ENCODE data around the gene GNA14. TPM values are rescaled to one million over a fixed set of nuclear protein-coding genes. Genes with fewer than 3 reads are reported as not detected.

GNA14 gene
- total RNA-seq, 4 donors from 2014 or later, result 0.20 to 0.56 (median 0.22) TPM; not detected in 1

DNA sequence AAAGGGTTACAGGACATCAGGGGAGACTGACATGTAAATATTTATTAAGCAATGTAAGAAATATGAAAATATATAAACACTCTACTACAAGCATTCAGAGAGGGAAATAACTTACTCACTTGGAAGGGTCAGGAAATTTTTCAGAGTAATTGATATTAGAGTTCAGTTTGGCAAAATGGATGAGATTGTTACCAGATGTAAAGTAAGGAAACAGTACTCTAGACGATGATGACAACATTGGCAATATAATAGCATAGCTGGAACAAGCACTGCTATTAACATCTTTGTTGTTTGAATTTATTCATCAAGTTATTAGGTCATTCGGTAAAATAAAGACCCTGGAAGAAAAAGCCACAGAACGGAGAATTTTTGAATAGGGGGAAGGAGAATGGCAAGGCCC is 49.1 kb downstream of the GNA14 start:
- Histone ChIP-seq H3K4me3 (no peak overlapping the region), H3K4me1 (peaks cover 6 to 16% of the 10 kb centered on the region in 2 donors), H3K36me3 (no peaks in the 10 kb centered on the region), H3K27ac (no peak overlapping the region), H3K27me3 (no peaks in the 10 kb centered on the region), H3K9me3 (no peaks in the 10 kb centered on the region)
- intact Hi-C loops (cut with DNase I; ENCODE audit: low total_unique reads), result no loop called here
- ATAC-seq (no peak), DNase-seq (no peak)
- in situ Hi-C loops (cut with MboI; ENCODE audit: low sequenced_read_pairs in 4 of 4), result no loop called here
- TF ChIP-seq POLR2A (IDR thresholded peaks at IDR 0.05), result no peak
- TF ChIP-seq, protein P1, sequence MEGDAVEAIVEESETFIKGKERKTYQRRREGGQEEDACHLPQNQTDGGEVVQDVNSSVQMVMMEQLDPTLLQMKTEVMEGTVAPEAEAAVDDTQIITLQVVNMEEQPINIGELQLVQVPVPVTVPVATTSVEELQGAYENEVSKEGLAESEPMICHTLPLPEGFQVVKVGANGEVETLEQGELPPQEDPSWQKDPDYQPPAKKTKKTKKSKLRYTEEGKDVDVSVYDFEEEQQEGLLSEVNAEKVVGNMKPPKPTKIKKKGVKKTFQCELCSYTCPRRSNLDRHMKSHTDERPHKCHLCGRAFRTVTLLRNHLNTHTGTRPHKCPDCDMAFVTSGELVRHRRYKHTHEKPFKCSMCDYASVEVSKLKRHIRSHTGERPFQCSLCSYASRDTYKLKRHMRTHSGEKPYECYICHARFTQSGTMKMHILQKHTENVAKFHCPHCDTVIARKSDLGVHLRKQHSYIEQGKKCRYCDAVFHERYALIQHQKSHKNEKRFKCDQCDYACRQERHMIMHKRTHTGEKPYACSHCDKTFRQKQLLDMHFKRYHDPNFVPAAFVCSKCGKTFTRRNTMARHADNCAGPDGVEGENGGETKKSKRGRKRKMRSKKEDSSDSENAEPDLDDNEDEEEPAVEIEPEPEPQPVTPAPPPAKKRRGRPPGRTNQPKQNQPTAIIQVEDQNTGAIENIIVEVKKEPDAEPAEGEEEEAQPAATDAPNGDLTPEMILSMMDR (IDR thresholded peaks at IDR 0.05 in 4 of 5, conservative IDR thresholded peaks at IDR 0.05 in 1 of 5), result no peak

DNA sequence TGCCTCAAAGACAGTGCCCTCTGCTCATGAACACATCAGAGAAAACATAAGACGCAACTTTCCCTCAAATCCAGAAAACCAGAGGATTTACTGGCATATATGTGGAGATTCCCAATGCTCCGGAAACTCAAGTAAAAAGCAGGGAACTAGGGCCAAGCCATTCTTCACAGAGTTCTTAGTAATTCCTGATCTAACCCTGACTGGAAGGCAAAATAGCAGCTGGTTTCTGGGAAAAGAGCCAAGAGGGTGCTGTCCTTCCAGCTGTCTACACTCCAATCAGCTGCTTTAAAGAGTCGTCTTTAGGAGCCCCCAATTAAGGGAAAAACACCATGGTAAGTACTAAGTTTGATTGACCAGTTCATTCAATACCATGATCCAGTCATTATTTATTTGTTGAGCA is 49.6 kb downstream of the GNA14 start:
- DNase-seq, result no peak
- Histone ChIP-seq H3K9me3 (no peaks in the 10 kb centered on the region), H3K27ac (peak overlapping the region in 2 of 4 donors; percentile 39 to 47), H3K4me1 (peaks cover 6 to 16% of the 10 kb centered on the region in 2 donors), H3K4me3 (no peak overlapping the region), H3K36me3 (no peaks in the 10 kb centered on the region), H3K27me3 (no peaks in the 10 kb centered on the region)
- TF ChIP-seq, protein P1 (IDR thresholded peaks at IDR 0.05 in 4 of 5, conservative IDR thresholded peaks at IDR 0.05 in 1 of 5), result no peak
- in situ Hi-C loops (cut with MboI; ENCODE audit: low sequenced_read_pairs in 4 of 4) (no loop called here), intact Hi-C loops (cut with DNase I; ENCODE audit: low total_unique reads) (no loop called here)
- ATAC-seq, result no peak

DNA sequence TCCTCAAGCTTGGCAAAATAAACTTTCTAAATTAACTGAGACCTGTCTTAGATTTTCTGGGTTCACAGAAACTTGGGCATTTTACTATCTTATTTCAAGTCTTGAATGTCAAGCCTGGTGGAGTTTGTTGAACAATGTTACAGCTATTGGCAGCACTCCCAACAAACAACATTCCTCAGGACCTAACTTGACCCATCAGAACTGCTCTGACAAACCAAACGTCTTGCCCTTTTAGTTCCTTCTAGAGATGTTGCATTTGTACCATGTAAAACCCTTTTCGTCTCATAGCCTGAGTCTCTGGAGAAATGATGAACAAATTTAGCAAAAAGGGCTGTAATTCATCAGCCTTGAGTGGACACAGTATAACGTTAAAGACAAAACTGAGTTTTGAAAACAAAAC is 51.1 kb downstream of the GNA14 start:
- Histone ChIP-seq H3K27me3 (no peaks in the 10 kb centered on the region), H3K27ac (no peak overlapping the region), H3K4me1 (peaks cover 6 to 16% of the 10 kb centered on the region in 2 donors), H3K9me3 (no peaks in the 10 kb centered on the region), H3K4me3 (no peak overlapping the region), H3K36me3 (no peaks in the 10 kb centered on the region)
- in situ Hi-C loops (cut with MboI; ENCODE audit: low sequenced_read_pairs in 4 of 4) (no loop called here), intact Hi-C loops (cut with DNase I; ENCODE audit: low total_unique reads) (no loop called here)
- TF ChIP-seq POLR2A (IDR thresholded peaks at IDR 0.05), result no peak
- TF ChIP-seq, protein P1 (IDR thresholded peaks at IDR 0.05 in 4 of 5, conservative IDR thresholded peaks at IDR 0.05 in 1 of 5), result no peak
- DNase-seq, result no peak
- no peak for ATAC-seq

DNA sequence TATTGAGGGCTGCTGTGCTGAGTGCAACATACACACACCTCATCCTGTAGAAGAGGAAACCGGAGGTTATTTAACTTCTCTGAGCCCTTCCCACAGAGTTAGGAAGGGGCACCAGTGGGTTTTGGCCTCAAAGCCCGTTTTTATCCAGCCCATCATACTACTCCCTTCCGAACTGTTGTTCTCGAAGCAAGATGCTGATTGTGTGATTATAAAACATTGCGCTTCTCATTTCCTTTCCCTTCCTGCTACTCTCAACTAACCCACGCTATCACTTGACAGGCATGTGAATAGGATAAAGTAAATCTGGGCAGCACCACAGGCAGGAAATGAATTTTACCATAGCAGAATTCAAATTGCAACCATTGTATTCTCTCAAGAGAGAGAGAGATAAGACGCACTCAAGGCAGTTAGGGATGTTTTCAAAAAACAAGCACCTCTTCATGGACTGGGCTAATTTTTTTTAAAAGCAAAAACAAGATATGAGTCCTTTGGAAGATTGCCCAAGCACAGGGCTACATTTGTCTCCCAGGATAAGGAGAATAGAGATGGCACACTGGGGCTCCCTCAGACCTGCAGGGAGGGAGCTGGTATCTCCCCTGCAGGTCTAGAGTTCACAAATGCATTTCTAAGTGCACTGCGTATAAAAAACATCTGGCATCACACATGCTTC is 52.6 kb downstream of the GNA14 start:
- H3K9me3 ChIP-seq, result no peaks in the 10 kb centered on the region
- TF ChIP-seq, protein P1 (IDR thresholded peaks at IDR 0.05 in 4 of 5, conservative IDR thresholded peaks at IDR 0.05 in 1 of 5), result no peak
- no peak for TF ChIP-seq POLR2A (IDR thresholded peaks at IDR 0.05)
- ATAC-seq (no peak), DNase-seq (no peak)
- no peaks in the 10 kb centered on the region for H3K27me3 ChIP-seq
- intact Hi-C loops (cut with DNase I; ENCODE audit: low total_unique reads) (no loop called here), in situ Hi-C loops (cut with MboI; ENCODE audit: low sequenced_read_pairs in 4 of 4) (no loop called here)
- peaks cover 6 to 16% of the 10 kb centered on the region in 2 donors for H3K4me1 ChIP-seq
- no peak overlapping the region for H3K4me3 ChIP-seq
- H3K27ac ChIP-seq, result no peak overlapping the region
- H3K36me3 ChIP-seq, result no peaks in the 10 kb centered on the region

DNA sequence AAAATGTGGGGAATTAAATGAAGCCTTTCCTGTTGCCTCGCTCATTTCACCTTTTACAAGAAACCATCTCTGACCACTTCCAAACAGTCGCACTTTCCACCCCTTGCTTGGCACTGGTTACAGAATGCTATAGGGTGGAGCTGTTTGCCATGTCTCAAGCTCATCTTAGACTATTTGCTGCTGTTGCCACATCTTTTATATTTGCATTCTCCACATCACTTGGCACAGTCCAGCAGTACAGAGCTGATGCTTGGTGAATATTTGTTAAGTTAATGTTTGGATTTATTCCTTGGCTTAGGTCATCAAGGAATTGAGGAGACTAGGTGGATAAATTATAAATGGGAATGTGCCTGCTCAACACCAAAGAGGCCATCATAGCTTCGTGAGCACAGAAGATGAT is 53.2 kb downstream of the GNA14 start:
- in situ Hi-C loops (cut with MboI; ENCODE audit: low sequenced_read_pairs in 4 of 4) (no loop called here), intact Hi-C loops (cut with DNase I; ENCODE audit: low total_unique reads) (no loop called here)
- H3K27ac ChIP-seq, result no peak overlapping the region
- no peak overlapping the region for H3K4me3 ChIP-seq
- H3K4me1 ChIP-seq, result peaks cover 6 to 16% of the 10 kb centered on the region in 2 donors
- no peaks in the 10 kb centered on the region for H3K36me3 ChIP-seq
- no peak for DNase-seq
- H3K27me3 ChIP-seq, result no peaks in the 10 kb centered on the region
- TF ChIP-seq, protein P1 (IDR thresholded peaks at IDR 0.05 in 4 of 5, conservative IDR thresholded peaks at IDR 0.05 in 1 of 5), result no peak
- no peak for TF ChIP-seq POLR2A (IDR thresholded peaks at IDR 0.05)
- no peaks in the 10 kb centered on the region for H3K9me3 ChIP-seq
- no peak for ATAC-seq
